HG03196 (cell line): ENCODE results near the gene CSH2.
"Not testable (repeated sequence)": the region's sequence is repeated elsewhere in the genome, so short reads cannot be mapped to it uniquely, and the experiment has no call there.

ENCODE experiments used
- ATAC-seq: cut with Tn5 transposase; IDR thresholded peaks from one replicate; pipeline ENCODE4 v1.9.1; 2021; ENCODE audit not compliant: unreplicated experiment

Gene CSH2

DNA sequence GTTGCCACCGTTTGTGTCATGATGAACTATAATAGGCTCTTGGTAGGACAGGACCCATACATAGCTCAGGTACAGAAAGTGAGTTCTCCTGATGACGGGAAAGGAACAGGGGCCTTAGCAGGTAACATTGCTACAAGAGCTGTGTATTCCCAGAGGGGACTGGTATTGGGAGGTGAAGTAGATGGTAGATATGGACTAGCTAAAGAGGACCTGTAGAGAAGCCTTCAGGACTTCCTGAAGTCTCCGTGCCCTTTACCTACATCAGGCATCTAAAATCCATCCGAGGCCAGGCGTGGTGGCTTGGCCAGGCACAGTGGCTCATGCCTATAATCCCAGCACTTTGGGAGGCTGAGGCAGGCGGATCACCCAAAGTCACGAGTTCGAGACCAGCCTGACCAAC is 18.3 kb downstream of the CSH2 start:
- no peak for ATAC-seq

DNA sequence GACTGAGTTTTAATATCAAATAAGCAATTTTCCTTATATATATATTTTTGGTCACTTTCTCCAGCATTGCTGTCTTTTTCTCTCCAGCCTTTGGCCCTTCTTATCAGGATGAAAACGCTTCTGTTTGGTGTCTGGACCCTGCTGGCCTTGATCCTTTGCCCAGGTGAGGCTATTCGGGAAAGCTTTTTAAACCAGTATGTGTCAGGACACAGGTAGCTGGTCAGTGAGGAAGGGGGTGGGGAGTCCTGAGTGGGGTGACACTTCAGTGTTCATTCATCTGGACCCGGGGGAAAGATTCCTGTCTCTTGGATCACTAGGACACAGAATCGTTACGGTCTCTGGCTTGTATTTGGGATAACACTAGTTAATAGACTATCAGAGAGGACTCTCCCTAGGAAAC is 18.8 kb downstream of the CSH2 start:
- no peak for ATAC-seq

DNA sequence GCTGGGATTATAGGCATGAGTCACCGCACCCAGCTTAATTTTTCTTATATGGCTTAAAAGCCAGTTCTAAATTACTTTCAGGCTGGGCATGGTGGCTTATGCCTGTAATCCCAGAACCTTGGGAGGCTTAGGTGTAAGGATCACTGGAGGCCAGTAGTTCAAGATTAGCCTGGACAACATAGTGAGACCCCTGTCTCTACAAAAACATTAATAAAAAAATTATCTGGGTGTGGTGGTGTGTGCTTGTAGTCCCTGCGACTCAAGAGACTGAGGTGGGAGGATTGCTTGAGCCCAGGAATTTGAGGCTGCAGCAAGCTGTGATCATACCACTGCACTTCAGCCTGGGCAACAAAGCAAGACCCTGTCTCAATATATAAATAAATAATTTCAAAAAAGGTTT is 20.2 kb downstream of the CSH2 start:
- no peak for ATAC-seq

DNA sequence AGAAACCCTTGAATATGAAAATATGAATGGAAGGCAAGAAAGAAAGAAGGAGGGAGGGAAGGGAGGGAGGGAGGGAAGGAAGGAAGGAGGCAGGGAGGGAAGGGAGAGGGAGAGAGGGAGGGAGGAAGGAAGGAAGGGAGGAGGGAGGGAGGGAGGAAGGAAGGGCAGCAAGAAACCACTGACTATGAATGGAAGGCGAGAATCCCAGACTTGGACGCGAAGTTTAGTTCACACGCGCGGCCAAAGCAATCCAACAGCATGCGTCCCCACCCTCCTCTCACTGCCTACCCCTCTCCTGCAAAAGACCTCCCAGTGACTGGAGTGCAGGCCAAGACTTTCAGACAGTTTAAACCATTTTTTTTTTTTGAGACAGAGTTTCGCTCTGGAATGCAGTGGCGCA is 23.1 kb downstream of the CSH2 start:
- ATAC-seq, result no peak

DNA sequence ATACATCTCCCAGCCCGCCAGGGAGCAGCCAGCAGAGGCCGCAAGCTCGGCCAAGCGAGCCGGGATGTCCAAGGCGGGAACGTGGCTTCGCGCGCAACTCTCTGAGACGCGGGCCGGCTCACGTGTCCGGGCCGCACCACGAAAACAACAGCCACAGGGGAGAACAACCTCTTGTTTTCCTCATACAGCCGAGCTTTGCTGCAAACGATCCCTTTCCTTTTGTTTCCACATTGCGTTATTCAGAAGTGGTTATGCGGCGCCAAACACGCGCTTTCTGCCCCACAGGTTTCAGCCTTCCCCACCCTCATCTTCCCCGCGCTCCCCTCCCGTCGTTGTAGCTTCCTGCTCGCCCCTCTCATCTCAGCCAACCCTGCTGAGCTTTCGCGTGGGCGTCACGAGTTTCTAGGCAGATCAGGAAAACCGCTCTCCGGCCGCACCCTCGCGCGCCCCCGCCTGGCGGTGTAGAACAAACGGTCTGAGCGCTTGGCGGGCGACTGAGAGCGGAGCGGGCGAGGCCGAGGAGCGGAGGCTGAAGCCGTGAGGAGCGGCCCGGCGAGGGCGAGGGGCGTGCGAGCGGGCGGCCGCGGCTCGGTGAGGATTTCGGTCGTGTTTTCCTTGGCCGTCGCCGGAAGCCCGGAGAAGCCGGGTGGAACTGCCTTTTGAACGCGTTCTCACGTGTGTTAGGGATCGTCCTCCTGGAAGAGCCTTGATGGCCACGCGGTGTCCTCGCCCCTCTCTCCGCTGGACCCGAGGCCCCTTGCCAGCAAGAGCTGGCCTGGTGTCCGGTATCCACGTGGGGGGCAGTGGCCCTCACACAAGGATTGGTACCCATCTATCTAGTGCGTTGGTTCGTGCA is 24.4 kb downstream of the CSH2 start:
- peak; percentile 53 for ATAC-seq

DNA sequence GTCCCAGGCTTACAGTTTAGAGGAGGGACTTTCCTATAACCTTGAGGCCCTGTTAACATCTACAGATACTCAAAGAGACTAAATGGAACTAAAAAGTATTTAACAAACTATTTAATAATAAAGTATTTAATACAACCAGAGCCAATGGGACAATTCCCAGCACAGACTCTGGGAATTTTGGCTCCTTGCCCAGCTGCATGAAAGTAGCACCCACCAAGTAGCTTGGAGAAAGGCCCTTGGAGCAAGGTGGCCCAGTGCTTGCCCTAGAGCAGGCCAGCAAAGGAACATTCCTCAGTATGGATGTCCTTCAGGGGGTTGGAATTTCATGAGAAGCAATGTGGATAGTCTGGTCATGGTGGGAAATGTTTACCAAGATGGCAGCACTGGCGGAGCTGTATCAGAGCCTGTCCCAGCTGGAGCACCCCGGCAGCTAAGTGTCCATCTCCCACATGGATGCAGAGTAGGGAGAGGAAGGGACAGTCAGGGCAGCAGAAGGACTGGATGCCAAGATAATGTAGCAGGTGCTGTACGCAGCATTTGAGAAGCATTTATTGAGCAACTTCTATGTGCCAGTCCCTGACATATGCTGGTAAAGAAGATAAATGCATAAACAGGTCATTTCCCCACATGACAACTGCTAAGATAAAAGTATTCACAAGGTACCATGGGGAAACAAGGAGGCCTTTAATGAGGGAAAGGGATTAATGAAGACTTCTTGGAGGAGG is 25.8 kb downstream of the CSH2 start:
- ATAC-seq, result no peak

DNA sequence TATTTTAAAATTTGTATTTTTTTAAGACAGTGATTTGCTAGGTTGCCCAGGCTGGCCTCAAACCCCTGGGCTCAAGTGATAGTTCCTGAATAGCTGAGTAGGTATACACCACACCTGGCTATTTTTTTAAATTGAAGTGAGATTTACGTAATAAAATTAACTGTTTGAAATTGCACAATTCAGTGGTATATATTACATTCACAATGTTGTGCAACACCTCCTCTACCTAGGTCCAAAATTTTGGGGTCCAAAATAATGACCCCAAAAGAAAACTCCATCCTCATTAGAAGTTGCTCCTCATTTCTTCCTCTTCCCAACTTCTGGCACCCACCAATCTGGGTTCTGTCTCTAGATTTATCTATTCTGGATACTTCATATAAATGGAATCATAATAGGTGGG is 28.0 kb downstream of the CSH2 start:
- ATAC-seq, result no peak

DNA sequence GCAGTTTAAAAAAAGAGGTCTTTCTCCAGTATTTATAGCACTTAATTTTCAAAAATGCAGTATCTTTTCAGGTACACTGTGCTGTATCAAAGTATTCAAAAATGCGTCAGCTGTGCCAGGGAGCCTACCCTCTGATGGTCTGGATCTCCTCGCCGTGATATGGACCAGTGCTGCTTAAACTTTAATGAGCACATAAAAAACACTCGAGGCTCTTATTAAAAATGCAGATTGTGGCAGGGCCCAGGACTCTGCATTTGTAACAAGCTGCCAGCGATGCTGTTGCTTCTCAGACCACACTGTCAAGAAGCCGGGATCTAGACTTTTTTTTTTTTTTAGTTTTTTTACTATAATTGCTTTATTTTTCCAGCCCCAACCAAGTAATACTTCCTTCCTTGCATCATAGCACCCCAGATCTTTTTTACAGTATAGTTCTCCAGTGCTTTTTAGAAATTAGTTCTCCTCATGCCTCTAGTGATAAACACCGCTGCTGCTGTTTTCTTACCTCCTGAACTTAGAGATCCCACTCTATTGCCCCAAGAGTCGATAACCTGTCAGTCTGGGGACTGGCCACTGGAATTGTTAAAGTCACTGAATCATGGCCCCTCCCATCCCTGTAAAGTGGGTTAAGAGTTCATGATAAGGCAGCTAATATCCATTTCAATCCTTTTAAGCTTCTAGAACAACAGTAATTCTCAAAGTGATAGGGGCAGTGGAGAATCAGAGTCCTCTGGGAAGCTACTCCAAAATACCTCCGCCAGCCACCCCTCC is 29.4 kb downstream of the CSH2 start:
- ATAC-seq, result no peak

DNA sequence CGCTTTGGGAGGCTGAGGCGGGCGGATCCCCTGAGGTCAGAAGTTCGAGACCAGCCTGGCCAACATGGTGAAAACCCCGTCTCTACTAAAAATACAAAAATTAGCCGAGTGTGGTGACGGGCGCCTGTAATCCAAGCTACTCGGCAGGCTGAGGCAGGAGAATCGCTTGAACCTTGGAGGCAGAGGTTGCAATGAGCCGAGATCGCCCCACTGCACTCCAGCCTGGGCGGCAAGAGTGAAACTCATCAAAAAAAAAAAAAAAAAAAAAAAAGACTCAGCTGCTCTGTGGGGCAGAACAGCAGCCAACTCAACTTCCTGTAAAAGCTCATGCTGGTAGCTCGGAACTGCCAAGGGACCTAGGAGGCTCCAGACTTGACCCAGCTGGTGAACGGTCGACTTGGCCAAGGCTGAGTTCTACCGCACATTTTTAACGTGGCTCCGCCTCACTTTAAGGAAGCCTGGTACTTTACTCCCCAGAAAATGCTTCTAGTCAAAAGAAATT is 30.0 kb downstream of the CSH2 start:
- ATAC-seq, result not testable (repeated sequence)

DNA sequence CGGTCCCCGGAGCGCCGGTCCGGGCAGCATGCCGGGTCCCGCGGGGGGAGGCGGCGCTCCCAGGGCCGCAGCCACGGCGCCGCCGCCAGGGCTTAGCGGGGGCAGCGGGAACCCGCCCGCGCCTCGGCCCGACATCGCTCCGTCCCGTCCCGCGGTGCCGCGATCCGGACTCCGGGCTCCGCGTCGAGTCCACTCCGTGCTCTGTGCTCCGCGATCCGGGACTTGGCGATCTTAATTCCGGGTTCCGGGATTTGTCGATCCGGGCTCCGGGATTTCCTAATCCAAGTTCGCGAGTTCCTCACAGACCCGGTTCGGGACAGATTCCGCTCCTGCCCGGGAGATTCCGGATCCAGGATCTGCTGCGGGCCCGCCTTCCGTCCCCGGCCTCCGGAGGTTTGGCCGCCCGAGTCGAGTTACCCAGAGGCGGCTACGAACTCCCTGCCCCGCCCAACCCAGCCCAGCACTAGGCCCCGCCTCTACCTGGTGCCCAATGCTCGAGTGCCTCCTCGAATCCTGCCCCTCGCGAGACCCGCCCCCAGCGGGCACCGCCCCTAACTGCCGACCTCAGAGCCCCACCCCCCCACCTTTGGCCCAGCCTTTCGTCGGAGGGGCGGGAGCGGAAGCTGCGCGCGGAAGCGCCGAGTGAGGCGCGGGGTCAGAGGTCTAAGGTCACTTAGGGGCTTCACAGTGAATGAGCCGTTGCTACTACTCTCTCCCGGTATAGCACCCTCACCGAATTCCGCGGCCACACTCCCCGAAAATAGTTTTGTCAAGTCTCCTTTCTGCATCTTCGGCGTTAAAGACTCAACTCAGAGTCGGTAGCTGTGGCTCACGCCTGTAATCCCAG is 30.7 kb downstream of the CSH2 start, which contains the start of gene SMARCD2:
Gene SMARCD2, minus strand, starts transcription at position 146 of the 847 bp plus-strand sequence. Its CDS starts 11 bp downstream, at position 135.
- ATAC-seq, result peak; percentile 68

DNA sequence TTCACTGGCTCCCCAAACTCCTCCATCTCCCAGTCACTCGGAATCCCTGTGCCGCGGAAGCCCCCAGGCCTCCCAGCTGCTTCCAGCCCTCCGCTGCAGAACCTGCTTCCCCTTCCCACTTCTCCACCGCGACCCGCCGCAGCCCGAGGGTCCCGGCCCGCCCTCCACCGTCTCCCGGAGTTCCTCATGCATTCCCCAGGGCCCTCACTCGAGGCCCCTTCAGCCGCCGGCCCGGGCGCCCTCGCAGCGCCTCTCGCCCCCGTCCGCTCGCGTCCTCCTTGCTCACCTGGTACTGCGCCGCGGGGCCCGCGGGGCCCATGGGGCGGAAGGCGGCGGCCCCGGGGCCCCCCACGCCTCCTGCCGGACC is 31.3 kb downstream of the CSH2 start:
- no peak for ATAC-seq

DNA sequence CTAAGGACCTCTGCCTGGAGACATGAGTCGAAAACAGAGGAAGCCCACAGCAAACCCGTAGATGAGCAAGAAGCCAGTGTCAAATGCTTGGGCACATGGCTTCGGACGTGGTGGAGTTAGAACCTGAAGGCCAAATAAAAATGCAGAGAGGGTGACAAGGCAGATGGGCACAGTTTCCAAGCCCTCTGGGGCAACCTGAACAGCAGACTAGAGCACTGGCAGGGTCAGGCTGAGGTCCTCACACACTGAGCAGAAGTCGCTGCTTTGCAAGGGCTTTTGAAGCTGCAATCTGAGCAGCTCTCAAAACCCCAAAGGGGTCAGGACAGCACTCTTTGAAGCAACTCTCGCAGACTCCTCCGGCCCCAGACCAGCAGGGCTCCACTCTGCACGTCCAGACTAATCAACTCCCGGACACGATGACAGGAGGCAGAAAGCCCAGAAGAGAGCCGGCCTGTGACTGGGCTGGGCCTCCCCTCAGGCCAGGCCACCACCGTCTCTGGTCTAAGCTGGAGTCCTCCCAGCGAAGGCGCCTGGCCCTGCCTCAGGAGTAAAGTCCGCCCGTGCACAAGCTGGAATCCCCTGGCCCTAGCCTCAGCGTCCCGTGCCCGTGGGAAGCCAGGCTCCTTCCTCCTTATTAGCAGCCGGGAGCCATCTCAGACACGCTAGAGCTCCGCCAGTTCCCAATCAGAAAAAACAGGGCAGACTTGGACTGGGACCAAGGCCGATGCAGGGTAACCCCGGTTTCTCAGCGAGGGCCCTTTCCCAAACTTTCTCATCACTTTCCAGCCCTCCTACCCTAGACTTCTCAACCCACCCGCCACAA is 31.9 kb downstream of the CSH2 start:
- no peak for ATAC-seq

DNA sequence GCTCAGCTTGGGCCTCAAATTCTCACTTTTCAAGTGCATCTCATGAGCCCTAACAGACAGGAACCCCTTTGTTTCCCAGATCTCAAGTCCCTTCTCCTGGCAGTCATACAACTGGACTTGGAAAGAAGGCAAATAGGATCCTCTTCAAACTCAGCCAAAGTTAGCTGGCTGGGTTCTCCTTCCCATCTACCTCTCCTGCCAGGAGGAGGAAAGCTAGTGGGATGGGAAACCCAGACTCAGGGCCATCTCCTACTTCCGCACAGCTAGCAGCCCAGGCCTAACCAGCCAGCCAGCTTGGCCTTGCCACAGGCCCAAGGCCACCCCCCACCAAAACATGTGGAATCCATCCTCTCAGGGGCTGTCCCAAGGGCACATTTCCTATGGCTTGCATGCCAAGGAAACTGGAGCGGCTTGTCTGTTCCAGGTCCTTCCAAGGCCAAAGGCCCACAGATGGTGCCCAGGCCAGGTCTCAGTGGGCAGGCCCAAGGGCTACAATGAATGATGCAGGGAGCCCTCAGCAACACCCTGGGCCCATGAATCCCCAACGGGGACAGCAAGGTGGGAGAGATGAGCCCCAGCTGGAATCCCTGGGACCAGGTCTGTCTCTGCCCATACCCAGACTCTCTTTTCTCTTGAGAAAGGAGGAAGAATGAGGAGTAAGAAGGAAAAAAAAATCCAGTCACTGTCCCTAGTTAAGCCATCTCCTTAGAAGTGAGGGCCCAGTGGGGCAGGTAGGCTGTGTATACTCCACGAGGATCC is 32.7 kb downstream of the CSH2 start:
- ATAC-seq, result no peak

DNA sequence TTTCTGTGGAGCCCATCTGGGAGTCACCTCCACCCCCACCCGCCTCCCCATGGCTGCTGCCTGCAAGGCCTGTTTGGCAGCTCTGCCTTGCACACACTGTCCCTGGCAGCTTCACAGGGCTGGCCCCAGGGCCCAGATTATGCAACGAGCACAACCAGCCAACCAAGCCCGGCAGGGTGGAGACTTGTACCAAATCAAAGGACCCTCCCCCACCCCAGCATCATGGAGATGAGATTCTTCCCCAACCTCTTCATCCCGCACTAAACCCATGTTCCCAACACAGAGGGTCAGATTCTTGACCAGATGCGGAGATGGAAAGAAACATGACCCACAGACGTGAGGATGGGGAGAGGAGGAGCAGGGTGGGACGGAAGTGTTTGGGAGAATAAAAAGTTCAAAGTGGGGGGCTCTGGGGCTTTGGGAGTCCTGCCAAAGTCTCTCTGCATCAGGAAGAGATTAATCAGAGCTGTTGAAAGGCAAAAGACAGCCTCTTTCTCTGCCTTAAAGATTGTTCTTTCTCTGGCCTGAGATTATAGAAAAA is 34.8 kb downstream of the CSH2 start:
- no peak for ATAC-seq

DNA sequence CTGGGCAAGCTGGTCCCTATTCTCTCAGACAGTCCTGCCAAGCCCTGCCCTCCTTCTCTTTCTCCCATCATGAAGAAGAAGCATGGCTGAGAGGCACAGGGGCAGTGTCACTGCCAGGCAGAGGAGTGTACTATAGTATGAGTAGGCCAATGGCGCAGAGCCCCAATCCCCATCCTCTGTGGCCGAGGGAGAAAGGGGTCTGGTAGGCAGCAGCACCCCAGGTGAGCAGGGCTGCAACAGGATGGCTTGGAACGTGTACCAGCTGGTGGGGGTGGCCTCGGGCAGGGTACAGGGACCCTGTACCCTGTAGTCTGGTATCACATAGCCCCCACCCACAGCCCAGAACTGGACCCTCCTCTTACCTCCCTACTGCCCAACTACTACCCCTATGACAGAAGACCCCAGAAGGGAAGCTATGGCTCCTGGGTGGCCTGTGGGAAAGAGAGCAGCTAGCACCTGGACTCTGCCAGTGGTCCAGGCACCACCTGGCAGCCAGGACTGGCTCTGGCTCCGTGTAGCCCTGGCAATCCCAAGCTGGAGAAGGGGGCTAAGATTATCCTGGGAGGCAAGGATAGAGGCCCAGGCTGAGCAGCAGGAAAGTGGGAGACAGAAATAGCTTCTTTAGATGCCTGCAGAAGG is 35.4 kb downstream of the CSH2 start:
- ATAC-seq, result no peak

DNA sequence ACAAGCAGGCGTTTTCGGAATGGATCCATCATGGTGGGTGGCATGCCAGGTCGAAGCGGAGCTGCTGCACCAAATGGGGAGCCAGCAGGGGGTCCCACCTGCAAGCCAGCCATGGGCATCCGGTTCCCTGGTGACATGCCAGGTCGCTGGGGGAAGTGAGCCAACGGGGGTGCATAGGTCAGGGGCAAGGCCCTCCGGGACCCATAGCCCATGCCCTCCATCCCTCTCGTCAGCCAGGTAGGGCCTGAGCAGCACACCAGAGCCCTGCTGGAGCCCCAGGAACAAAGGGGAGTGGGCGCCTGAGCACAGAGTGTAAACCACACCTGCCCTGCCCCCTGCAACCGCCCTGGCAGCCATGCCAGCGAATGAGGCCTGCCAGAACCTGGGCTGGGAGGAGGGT is 36.0 kb downstream of the CSH2 start:
- ATAC-seq, result no peak

DNA sequence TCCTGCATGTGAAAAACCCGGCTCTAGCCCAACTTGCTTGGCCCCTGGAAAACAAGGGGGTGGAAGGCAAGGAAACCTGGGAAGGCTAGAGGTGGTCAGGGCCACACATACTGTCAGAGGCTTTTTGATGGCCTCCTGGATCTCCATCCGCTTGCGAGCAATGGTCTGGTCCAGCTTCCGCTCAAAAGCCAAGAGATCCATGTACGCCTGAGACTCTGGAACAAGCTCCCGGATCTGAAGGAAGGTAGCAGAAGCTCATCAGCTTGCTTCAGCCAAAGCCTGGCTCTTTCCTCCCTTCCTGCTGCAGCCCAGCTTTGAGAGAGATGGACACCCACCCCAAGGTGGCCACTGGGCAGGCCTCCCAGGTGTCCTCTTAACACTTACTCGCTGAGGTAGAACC is 36.7 kb downstream of the CSH2 start:
- ATAC-seq, result no peak

DNA sequence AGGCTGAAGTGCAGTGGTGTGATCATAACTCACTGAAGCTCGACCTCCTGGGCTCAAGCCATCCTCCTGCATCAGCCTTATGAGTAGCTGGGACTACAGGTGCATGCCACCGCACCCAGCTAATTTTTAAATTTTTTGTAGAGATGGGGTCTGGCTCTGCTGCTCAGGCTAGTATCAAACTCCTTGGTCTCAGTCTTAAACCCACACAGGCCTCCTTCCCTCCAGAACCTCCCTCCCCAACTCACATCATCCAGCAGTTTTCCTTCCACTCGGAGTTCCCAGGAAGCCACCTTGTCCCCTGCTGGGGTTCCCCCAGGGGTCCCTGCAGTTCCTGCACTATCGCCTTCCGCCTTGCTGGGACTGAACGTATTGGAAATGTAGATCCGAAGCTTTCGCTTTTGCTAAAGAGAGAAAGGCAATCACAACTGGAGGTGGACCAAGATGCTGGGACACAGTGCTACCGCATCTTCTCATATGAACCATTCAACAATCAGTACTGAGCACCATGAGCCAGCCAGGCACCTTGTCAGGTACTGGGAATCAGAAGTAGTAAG is 38.2 kb downstream of the CSH2 start:
- ATAC-seq, result no peak
